GM18951 (cell line): ENCODE data around the gene KIF26A.

Source experiments
- POLR2A ChIP-seq: IDR thresholded peaks from 4 replicates; pipeline ENCODE4 v1.6.1; 2011; ENCODE audit warnings: mild to moderate bottlenecking; ENCODE audit not compliant: insufficient read length, insufficient read depth; ENCODE audit errors: extremely low read depth
- in situ Hi-C: fragments of 300-500 bp; cut with MboI; formaldehyde crosslinking; loops from one replicate; pipeline ENCODE4 v1.12.0; 2022; ENCODE audit warnings: low sequenced_read_pairs, mixed read lengths, inconsistent platforms; ENCODE audit not compliant: unreplicated experiment

KIF26A gene

GRCh38 chr14:104142136-104142945 lies 4.0 kb downstream of the KIF26A start:
- no peak for TF ChIP-seq POLR2A
- in situ Hi-C loops: no loop called here

- no peak for TF ChIP-seq POLR2A
- in situ Hi-C loops: no loop called here
Measured at GRCh38 chr14:104142946-104143470, 4.6 kb downstream of the KIF26A start.

GRCh38 chr14:104143521-104144452 lies 5.4 kb downstream of the KIF26A start:
- TF ChIP-seq POLR2A: no peak
- in situ Hi-C loops: no loop called here

GRCh38 chr14:104144453-104144790 lies 6.0 kb downstream of the KIF26A start:
- in situ Hi-C loops: no loop called here
- no peak for TF ChIP-seq POLR2A

- in situ Hi-C loops: no loop called here
- no peak for TF ChIP-seq POLR2A
Measured at GRCh38 chr14:104144911-104145825, 6.8 kb downstream of the KIF26A start.

GRCh38 chr14:104145826-104146601 lies 7.6 kb downstream of the KIF26A start:
- TF ChIP-seq POLR2A: no peak
- in situ Hi-C loops: no loop called here

GRCh38 chr14:104146651-104147345 lies 8.4 kb downstream of the KIF26A start:
- in situ Hi-C loops: no loop called here
- TF ChIP-seq POLR2A: no peak

- TF ChIP-seq POLR2A: no peak
- in situ Hi-C loops: no loop called here
Measured at GRCh38 chr14:104147346-104148125, 9.1 kb downstream of the KIF26A start.

- in situ Hi-C loops: no loop called here
- TF ChIP-seq POLR2A: no peak
Measured at GRCh38 chr14:104148433-104149277, 10.3 kb downstream of the KIF26A start.

- TF ChIP-seq POLR2A: no peak
- in situ Hi-C loops: no loop called here
Measured at GRCh38 chr14:104149278-104149595, 10.8 kb downstream of the KIF26A start.
